Stimulated activated CD8-positive, alpha-beta memory T cell treated with anti-CD3 and anti-CD28 coated beads, Interleukin-2, amount 100 ng/mL, for 48 hours (primary cell): ENCODE measurements around the gene TAAR8.
A peak's percentile ranks its signal among the peaks of the same experiment; 100 is the strongest.
"Not testable (repeated sequence)": the region's sequence is repeated elsewhere in the genome, so short reads cannot be mapped to it uniquely, and the experiment has no call there.

ENCODE experiments used
- DNase-seq, 2 donors: peaks; one replicate each; pipeline ENCODE4 v3.0.0-alpha.2; 2020; ENCODE audit warnings: low read depth in 2 of 2

The TAAR8 gene, protein sequence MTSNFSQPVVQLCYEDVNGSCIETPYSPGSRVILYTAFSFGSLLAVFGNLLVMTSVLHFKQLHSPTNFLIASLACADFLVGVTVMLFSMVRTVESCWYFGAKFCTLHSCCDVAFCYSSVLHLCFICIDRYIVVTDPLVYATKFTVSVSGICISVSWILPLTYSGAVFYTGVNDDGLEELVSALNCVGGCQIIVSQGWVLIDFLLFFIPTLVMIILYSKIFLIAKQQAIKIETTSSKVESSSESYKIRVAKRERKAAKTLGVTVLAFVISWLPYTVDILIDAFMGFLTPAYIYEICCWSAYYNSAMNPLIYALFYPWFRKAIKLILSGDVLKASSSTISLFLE

GRCh38 chr6:132552372-132552771 lies at the start of gene TAAR8:
TAAR8 (plus strand) TSS chr6:132552672; CDS start chr6:132552693, 21 bp downstream.
- no peak for DNase-seq

GRCh38 chr6:132504757-132505156 lies 47.7 kb upstream of the TAAR8 start:
- no peak for DNase-seq

- no peak for DNase-seq
Observed at GRCh38 chr6:132505158-132505557, 47.3 kb upstream of the TAAR8 start.

- no peak for DNase-seq
Observed at GRCh38 chr6:132506461-132506860, 46.0 kb upstream of the TAAR8 start.

- DNase-seq = no peak
Observed at GRCh38 chr6:132506869-132507808, 45.3 kb upstream of the TAAR8 start.

DNA sequence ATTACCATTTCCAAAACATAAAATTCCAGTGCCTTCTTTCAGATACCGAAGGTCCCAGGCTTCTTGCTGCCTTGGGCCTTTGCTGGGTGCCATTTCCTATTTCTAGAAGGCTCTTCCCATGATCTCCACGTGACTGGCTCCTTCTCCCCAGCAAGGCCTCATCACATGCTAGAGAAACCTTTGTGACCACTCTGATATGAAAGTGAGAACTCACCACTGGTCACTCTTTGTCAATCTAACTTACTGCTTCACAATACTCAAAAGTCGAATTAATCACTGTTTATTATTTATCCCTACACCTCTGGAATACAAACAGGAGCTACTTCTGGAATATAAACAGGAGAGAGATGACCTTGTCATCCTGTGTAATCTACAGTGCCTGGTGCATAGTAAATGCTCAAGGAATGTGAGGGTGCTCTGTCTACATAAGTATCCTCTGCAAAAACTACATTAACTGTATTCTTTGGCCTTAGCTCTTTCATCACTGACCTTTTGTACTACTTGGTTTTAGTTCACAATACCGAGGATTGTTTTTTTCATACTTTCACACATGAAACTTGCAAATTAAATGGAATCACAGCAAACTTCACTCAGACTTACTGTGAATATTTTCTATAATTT lies 41.2 kb upstream of the TAAR8 start:
- no peak for DNase-seq

GRCh38 chr6:132511831-132512220 lies 40.6 kb upstream of the TAAR8 start:
- no peak for DNase-seq

DNA sequence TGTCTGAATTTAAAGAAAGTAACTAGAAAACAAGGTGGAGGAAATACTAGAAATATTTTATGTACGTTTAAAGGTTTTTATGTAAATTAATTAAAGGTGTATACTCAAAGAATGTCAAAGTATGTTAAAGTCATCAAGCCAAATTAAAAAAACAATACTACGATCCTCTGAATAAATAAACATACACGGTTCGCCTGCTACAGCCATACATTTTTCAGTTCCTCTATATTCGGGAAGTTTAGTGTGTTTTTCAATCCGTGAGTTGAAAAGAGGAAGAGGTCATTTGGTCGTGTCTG lies 40.2 kb upstream of the TAAR8 start:
- no peak for DNase-seq

- peak; percentile 78 to 79 for DNase-seq
Observed at GRCh38 chr6:132512638-132513632, 39.5 kb upstream of the TAAR8 start, which contains the start of gene STX7. STX7 (minus strand) TSS chr6:132513116; CDS start chr6:132503530, 9,586 bp downstream.

DNA sequence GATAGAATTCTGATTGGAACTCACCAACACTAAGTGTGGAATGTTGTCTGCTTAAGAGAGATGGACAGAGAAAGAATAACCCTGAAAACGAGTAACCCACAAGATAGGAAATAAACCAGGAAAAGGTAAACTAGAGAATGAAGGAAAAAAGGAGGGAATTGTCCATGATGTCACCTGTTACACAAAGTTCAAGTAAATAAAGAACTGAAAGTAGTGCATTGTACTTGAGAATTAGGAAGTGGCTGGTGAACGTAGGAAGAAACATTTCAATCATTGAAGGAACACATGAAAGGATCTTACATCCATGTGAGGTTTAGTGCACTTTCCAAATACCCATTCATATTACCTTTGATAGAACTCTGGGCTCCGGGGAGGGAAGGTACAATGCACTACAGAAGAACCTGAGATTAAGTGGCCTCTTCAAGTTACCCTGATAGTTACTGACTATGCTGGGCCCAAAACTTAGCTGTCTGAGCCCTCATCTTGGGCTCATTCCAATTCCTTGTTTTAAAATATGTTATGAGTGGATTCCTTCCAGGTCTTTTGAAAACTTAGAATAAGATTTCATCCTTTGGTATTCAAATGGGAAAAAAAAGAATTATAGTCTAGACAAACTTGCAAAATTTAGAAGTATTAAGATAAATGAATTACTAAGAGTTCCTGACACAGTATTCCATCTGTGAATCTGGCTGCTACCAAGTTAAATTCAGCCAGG lies 38.5 kb upstream of the TAAR8 start:
- no peak for DNase-seq

GRCh38 chr6:132515386-132515785 lies 37.1 kb upstream of the TAAR8 start:
- no peak for DNase-seq

GRCh38 chr6:132520953-132521352 lies 31.5 kb upstream of the TAAR8 start:
- DNase-seq = no peak

- no peak for DNase-seq
Observed at GRCh38 chr6:132524646-132525045, 27.8 kb upstream of the TAAR8 start.

- no peak for DNase-seq
Observed at GRCh38 chr6:132525866-132526265, 26.6 kb upstream of the TAAR8 start.

DNA sequence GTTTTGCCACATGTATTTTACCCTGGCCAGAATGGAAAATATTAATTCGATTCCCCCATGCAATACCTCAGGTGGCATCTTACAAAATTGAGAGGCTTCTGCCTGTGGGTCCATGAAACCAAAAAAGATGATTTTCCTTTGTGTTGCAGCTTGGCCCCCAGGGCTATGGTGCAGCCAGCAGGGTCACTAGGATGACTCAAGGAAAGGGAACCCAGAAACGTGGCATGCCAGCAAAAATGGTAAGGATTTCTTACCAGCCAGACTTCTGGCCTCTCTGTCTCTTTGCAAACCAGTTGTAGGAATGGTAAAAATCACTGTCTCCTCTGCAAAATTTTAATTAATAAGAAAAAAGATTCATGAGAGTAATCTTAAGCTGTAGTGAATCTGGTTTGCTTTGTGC lies 26.0 kb upstream of the TAAR8 start:
- DNase-seq = no peak

- no peak for DNase-seq
Observed at GRCh38 chr6:132527791-132528190, 24.7 kb upstream of the TAAR8 start.

- DNase-seq = peak; percentile 23 to 30
Observed at GRCh38 chr6:132530293-132530974, 22.0 kb upstream of the TAAR8 start.

DNA sequence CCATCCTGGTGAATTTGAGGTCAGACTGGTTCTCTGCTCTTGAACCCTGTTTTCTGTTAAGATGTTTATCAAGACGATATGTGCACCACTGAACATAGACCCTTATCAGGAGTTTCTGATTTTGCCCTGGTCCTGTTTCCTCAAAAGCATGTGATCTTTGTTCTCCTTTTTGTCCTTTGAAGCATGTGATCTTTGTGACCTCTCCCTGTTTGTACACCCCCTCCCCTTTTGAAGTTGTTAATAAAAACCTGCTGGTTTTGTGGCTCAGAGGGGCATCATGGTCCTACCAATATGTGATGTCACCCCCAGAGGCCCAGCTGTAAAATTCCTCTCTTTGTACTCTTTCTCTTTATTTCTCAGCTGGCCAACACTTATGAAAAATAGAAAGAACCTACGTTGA lies 17.9 kb upstream of the TAAR8 start:
- DNase-seq = not testable (repeated sequence)

GRCh38 chr6:132537145-132537544 lies 15.3 kb upstream of the TAAR8 start:
- DNase-seq = no peak

- DNase-seq = no peak
Observed at GRCh38 chr6:132537977-132538376, 14.5 kb upstream of the TAAR8 start, which contains the start of gene TAAR9. TAAR9 (plus strand) TSS chr6:132538277; CDS start chr6:132538290, 13 bp downstream.
